IPS-18c (cell line): Measurements from ENCODE around the gene AQP3.
"Not testable (repeated sequence)": the region's sequence is repeated elsewhere in the genome, so short reads cannot be mapped to it uniquely, and the experiment has no call there.

Source experiments
- H3K4me3 ChIP-seq: 2 replicates; pipeline ENCODE4 v1.7.0; 2013; ENCODE audit warnings: low read depth, mild to moderate bottlenecking, low read length, moderate library complexity; ENCODE audit not compliant: insufficient read depth
- H3K9me3 ChIP-seq: one replicate; pipeline ENCODE4 v1.6.1; 2013; ENCODE audit warnings: mild to moderate bottlenecking, low read length, moderate library complexity; ENCODE audit not compliant: control insufficient read depth, insufficient read depth

Gene AQP3

DNA sequence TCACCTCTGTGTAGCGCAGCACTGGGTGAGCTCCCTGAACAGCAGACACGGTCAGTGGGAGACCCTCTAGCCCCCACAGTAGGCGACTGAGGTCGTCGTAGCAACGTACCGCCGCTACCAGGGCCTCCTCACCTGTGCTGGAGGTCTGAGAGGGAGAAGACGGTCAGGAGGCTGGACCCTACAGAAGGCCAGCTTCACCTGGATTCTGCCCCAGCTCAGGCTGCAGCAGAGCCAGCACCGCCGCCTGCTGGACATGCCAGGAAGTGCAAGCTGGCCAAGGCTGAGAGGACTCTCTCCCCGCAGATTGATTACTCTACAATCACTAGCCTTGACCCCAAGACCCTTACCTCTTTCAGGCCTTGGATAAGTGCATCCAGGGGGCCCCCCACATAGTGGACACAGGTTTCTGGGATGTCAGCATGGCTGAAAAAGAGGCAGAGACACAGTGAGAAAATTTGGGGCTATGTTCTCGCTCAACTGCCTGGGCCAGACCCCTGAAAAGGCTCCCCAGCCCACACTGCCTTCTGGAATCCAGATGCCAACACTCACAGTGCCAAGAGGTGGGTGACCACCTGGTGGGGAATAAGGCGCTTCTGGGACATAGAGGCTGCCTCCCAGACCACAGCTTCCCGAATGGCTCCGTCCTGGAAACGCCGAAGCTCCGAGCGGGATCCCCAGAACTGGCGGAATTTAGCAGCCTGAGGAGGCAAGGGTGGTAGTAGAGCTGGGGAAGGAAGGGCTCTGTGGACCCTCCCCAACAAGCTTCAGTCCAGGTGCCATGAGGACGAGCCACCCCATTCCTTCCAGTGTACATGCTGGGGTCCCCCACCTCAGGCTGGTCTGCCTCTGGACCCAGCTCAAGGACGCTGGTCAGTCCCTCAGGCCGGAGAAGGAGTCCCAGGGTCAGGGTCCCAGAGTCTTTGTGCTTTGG, 19.4 kb upstream of the AQP3 start:
- Histone ChIP-seq H3K4me3 (no peak overlapping the region), H3K9me3 (no peaks in the 10 kb centered on the region)

DNA sequence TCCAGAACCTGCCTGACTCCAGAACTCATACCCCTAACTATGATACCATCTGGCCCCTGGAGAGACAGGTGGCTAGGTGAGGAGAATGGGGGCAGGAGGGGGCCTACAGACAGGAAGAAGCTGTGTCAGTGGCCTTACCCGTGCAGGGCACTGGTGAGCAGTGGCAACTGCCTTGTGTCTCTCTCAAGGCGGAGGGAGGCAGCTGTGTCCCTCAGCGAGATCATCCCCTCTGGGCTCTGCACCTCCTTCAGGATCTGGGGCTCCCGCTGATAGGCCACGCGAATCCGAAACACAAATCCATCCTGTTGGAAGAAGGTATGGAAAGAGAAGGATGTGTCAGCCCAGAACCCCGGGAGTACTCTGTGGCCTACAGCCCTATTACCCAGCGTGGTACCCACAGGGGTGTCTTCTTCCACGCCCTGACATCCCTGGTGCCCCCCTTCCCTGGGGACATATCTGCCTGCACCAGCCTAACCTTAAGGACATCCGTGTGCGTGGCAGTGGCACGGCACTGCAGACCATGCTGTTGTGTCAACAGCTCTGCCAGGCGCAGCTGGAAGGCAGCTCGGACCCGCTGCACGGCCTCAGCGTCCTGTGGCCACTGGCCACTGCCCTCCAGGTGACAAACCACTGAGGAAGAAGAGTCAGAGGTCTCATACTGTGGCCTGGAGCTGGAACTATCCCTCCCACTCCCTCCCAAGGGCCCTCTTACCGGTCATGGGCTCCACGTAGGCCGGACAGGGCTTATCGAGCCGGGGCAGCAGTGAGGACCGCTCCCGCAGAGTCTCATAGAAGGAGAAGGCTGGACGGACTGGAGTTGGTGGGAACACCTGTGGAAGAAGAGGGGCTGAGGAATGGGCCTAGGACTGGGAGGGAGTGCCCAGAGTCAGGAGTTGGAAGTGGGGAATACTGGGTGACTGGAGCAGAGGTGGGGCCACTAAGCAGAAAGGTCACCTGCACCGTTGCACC, 18.5 kb upstream of the AQP3 start:
- no peaks in the 10 kb centered on the region for H3K9me3 ChIP-seq

GRCh38 chr9:33465096-33465495, 17.7 kb upstream of the AQP3 start:
- H3K4me3 ChIP-seq, result no peak overlapping the region
- H3K9me3 ChIP-seq, result no peaks in the 10 kb centered on the region

More for the DNA sequence above, 18.5 kb upstream of the AQP3 start:
- H3K4me3 ChIP-seq, result no peak overlapping the region

- Histone ChIP-seq H3K9me3 (no peaks in the 10 kb centered on the region), H3K4me3 (no peak overlapping the region)
Observed at GRCh38 chr9:33464045-33464636, 16.7 kb upstream of the AQP3 start.

GRCh38 chr9:33463151-33463550, 15.8 kb upstream of the AQP3 start:
- Histone ChIP-seq H3K4me3 (no peak overlapping the region), H3K9me3 (no peaks in the 10 kb centered on the region)

DNA sequence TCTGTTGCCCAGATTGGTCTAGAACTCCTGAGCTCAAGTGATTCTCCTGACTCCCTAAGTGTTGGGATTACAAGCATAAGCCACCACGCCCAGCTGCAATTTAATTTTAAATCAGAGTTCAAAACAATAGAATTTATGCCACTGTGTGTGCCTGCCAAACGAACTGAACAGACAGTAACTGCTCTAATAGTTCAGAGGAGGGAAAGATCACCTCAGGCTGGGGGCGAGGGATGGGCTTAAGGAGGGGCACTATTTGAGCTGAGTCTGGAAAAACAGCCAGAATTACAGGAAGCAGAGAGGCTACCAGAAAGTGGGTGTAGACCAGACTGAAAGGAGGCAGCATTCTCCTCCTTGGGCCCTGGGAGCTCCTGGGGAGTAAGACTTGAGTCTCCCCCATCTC, 14.1 kb upstream of the AQP3 start:
- Histone ChIP-seq H3K9me3 (no peaks in the 10 kb centered on the region), H3K4me3 (no peak overlapping the region)

DNA sequence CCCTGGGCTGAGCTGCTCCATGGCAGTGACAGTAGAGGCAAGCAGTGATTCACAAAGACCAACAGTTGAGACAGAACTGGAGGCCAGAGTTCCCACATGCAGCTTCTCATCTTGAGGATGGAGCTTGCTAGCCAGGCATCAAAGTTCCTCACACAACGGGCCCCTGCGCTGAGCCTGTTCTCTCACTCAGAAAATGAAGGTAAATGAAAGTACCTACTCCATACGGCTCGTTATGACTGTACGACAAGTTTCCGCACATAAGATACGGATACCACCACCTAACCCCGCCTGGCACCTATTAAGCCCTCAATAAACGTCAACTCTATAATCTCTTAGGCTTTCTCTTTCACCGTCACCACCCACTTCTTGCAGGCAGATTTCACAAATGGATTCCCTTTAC, 13.5 kb upstream of the AQP3 start:
- H3K9me3 ChIP-seq, result no peaks in the 10 kb centered on the region
- no peak overlapping the region for H3K4me3 ChIP-seq

DNA sequence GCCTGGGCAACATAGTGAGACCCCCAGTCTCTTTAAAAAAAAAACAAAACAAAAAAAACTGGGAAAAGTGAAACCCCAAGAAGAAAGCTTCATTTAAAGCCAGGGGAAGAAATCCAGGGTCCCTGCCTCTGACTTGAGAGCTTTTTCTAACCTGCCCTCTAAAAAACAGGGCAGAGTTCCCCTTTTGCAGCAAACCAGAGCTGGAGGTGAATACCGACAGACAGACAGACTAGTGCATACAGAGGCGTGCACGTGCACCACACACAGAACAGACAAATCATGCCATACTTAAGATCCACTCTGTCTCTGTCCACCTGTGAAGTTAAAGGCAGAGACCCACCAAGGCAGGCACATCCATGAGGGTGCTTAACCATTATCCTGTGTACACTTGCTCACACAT, 11.7 kb upstream of the AQP3 start:
- Histone ChIP-seq H3K9me3 (no peaks in the 10 kb centered on the region), H3K4me3 (no peak overlapping the region)

- Histone ChIP-seq H3K4me3 (no peak overlapping the region), H3K9me3 (no peaks in the 10 kb centered on the region)
Observed at GRCh38 chr9:33458444-33458843, 11.1 kb upstream of the AQP3 start.

DNA sequence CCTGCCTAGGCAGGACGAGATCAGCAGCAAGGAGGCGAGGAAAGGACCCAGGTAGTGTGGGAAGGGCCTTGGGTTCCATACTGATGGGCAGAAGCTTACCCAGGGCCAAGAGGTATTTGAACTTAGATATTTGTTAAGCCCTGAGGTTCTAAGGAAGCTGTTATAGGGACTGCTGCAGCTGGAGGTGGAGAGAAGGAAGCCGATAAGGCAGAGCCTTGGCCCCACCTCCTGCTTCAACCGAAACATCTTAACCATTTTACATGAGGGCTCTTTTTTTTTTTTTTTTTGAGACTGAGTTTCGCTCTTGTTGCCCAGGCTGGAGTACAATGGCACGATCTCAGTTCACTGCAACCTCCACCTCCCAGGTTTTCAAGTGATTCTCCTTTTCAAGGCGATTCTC, 8.6 kb upstream of the AQP3 start:
- no peaks in the 10 kb centered on the region for H3K9me3 ChIP-seq
- no peak overlapping the region for H3K4me3 ChIP-seq

DNA sequence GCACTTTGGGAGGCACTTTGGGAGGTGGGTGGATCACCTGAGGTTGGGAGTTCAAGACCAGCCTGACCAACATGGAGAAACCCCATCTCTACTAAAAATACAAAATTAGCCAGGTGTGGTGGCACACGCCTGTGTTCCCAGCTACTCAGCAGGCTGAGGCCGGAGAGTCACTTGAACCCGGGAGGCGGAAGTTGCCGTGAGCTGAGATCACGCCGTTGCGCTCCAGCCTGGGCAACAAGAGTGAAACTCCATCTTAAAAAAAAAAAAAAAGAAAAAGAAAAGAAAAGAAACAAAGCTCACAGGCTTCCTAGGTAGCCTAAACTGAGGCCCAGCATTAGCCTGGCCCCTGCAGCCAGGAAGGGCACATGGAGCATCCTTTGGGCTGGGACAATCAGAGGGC, 8.1 kb upstream of the AQP3 start:
- not testable (repeated sequence) for H3K4me3 ChIP-seq, H3K9me3 ChIP-seq

DNA sequence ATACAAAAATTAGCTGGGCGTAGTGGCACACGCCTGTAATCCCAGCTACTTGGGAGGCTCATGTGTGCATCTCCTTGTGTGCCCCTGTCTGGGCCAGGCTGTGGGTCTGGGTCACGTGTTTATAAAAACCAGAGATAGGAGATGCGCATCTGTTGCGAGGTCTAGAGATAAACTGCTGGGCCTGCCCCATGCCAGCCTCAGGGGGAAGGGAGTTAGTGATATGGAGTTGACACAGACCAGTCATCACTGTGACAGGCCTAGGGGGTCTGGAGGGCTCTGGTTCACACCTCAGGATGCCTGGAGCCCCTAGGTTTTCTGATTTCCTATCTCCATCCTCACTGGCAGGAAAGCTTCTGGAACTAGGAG, 7.3 kb upstream of the AQP3 start:
- not testable (repeated sequence) for H3K9me3 ChIP-seq, H3K4me3 ChIP-seq

- H3K4me3 ChIP-seq, result no peak overlapping the region
- no peaks in the 10 kb centered on the region for H3K9me3 ChIP-seq
Observed at GRCh38 chr9:33453999-33454660, 6.7 kb upstream of the AQP3 start.

DNA sequence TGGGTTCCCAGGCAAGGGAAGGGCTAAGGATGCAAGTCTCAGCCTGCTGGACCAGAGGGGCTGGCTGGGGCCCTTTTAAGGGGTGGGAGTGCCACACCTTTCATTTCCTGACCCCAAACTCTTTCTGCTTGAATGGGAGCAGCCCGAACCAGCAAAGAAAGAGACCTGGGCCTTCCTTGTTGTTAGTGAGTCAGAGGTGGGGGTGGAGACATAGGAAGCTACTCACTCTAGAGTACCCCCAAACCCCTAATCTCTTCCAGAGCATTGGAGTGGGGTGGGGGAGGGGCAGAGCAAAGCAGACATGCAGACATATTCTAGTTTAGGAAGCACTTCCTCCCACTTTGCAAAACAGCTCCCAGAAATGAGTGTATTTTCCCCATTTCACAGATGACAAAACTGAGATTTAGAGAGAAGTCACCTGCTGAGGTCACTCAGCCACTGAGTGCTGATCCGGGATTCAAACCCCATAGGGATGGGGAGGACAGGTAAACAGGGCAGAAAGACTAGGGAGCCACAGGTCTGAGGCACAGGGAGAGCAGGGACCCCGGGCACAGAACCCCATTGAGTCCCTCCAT, 6.0 kb upstream of the AQP3 start:
- Histone ChIP-seq H3K9me3 (no peaks in the 10 kb centered on the region), H3K4me3 (no peak overlapping the region)

- no peak overlapping the region for H3K4me3 ChIP-seq
- H3K9me3 ChIP-seq, result no peaks in the 10 kb centered on the region
Observed at GRCh38 chr9:33452828-33453271, 5.5 kb upstream of the AQP3 start.

DNA sequence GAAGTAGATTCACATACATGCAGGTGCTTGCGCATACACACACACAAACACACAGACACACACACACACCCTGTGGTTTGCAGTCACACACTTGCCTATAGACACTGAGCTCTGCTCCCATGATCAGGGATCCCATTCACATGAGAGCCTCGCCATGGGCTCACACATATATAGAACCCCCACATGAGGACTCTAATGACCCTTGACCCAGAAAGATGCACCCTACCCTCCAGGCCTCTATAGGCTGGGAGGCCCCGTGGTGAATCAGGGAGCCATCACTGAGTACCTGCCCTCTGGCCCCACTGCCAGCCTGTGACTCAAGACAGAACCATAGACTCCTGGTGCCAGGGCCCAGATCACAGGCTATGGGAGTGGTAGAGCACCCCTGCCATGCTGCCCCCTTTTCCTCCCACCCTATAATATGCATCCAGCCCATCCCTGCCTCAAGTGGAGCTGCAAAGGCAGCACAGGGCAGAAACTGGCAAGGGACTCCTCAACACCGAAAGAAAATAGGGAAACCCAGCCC, 3.3 kb upstream of the AQP3 start:
- H3K9me3 ChIP-seq, result no peaks in the 10 kb centered on the region
- no peak overlapping the region for H3K4me3 ChIP-seq

GRCh38 chr9:33449715-33450114, 2.3 kb upstream of the AQP3 start:
- H3K4me3 ChIP-seq, result no peak overlapping the region
- H3K9me3 ChIP-seq, result no peaks in the 10 kb centered on the region
